HepG2 (cell line): ENCODE results near the gene ZNF341. TPM values are rescaled to one million over a fixed set of nuclear protein-coding genes. Genes with fewer than 3 reads are reported as not detected.
A peak's percentile ranks its signal among the peaks of the same experiment; 100 is the strongest.

Experiments
- CCDC6 ChIP-seq: sonication (generic); formaldehyde crosslinking; IDR thresholded peaks from 2 replicates; pipeline ENCODE4 v1.8.1; 2022; ENCODE audit warnings: mild to moderate bottlenecking, missing genetic modification reagents, moderate library complexity
- FOXC1 ChIP-seq: sonication (generic); formaldehyde crosslinking; IDR thresholded peaks from 2 replicates; pipeline ENCODE4 v1.8.0; 2022; ENCODE audit warnings: mild to moderate bottlenecking, missing genetic modification reagents, borderline replicate concordance
- MXD3 ChIP-seq: IDR thresholded peaks from 2 replicates; pipeline ENCODE4 v1.6.1; 2016; ENCODE audit warnings: mild to moderate bottlenecking, missing biosample characterization, missing genetic modification reagents
- NFKBIZ ChIP-seq: IDR thresholded peaks from 2 replicates; pipeline ENCODE4 v1.6.1; 2018; ENCODE audit warnings: missing genetic modification reagents, missing compliant biosample characterization
- RELA ChIP-seq: sonication (generic); formaldehyde crosslinking; IDR thresholded peaks from 2 replicates; pipeline ENCODE4 v1.4.0; 2020; ENCODE audit warnings: missing genetic modification reagents
- SOX5 ChIP-seq: IDR thresholded peaks from 2 replicates; pipeline ENCODE4 v1.6.1; 2016; ENCODE audit warnings: borderline replicate concordance
- TSC22D2 ChIP-seq: sonication (generic); formaldehyde crosslinking; IDR thresholded peaks from 2 replicates; pipeline ENCODE4 v1.5.1; 2020; ENCODE audit warnings: missing genetic modification reagents, mild to moderate bottlenecking, borderline replicate concordance
- ZKSCAN8 ChIP-seq: IDR thresholded peaks from 2 replicates; pipeline ENCODE4 v1.6.1; 2016; ENCODE audit warnings: borderline replicate concordance, missing genetic modification reagents, missing compliant biosample characterization
- ZMYM2 ChIP-seq: sonication (generic); formaldehyde crosslinking; IDR thresholded peaks from 2 replicates; pipeline ENCODE4 v1.8.0; 2022; ENCODE audit warnings: mild to moderate bottlenecking, missing genetic modification reagents
- ZNF331 ChIP-seq: sonication (generic); formaldehyde crosslinking; IDR thresholded peaks from 2 replicates; pipeline ENCODE4 v1.4.0; 2020; ENCODE audit warnings: missing genetic modification reagents
- ZNF333 ChIP-seq: sonication (generic); formaldehyde crosslinking; IDR thresholded peaks from 2 replicates; pipeline ENCODE4 v1.4.0; 2020; ENCODE audit warnings: mild to moderate bottlenecking, missing genetic modification reagents, borderline replicate concordance
- ZNF883 ChIP-seq: sonication (generic); formaldehyde crosslinking; IDR thresholded peaks from 2 replicates; pipeline ENCODE4 v1.5.1; 2020; ENCODE audit warnings: mild to moderate bottlenecking, missing genetic modification reagents; ENCODE audit errors: not compliant biosample characterization
- polyA plus RNA-seq, 8 experiments: library from polyadenylated mRNA; depleted of rRNA in 3 of 8; stranded (reverse) in 7 of 8; unstranded in 1 of 8; fragments of >200 nt; fragmentation: Illumina TruSeq in 4 of 8; extraction: Trizol in 4 of 8; gene quantifications; 2 replicates each; pipeline versions ENCODE4 v1.2.1 to v1.2.3, GENCODE V29; 2011 to 2016; ENCODE audit warnings: low read depth in 4 of 8, missing spikeins in 1 of 8, mixed read lengths in 1 of 8; ENCODE audit not compliant: insufficient read depth in 1 of 8
- total RNA-seq, 5 experiments: library from RNA; depleted of rRNA; stranded (reverse); fragments of >200 nt; fragmentation: Illumina TruSeq; extraction: Trizol; gene quantifications; 2 replicates each; pipeline ENCODE4 v1.2.3, GENCODE V29; 2016; ENCODE audit warnings: low read depth in 1 of 5
- TF ChIP-seq, protein P1 (sequence below): sonication (generic); formaldehyde crosslinking; conservative IDR thresholded peaks from 2 replicates; pipeline ENCODE4 v1.4.0; 2020; ENCODE audit warnings: mild to moderate bottlenecking, missing genetic modification reagents, moderate library complexity
- TF ChIP-seq, protein P2 (sequence below): sonication (generic); formaldehyde crosslinking; IDR thresholded peaks from 2 replicates; pipeline ENCODE4 v1.5.1; 2020; ENCODE audit warnings: mild to moderate bottlenecking, missing genetic modification reagents, moderate library complexity
- TF ChIP-seq, protein P3 (sequence below): sonication (generic); formaldehyde crosslinking; IDR thresholded peaks from 2 replicates; pipeline ENCODE4 v1.9.0; 2021; ENCODE audit warnings: mild to moderate bottlenecking, missing genetic modification reagents
- TF ChIP-seq, protein P4 (sequence below): IDR thresholded peaks from 2 replicates; pipeline ENCODE4 v1.6.1; 2018; ENCODE audit warnings: missing genetic modification reagents, mild to moderate bottlenecking, missing compliant biosample characterization

The ZNF341 gene
- total and polyA plus RNA-seq, 2 of the 13 experiments (the other 11 are each of a cell fraction or from before 2014, with no cell fraction given), result 1.1 to 2.2 TPM

DNA sequence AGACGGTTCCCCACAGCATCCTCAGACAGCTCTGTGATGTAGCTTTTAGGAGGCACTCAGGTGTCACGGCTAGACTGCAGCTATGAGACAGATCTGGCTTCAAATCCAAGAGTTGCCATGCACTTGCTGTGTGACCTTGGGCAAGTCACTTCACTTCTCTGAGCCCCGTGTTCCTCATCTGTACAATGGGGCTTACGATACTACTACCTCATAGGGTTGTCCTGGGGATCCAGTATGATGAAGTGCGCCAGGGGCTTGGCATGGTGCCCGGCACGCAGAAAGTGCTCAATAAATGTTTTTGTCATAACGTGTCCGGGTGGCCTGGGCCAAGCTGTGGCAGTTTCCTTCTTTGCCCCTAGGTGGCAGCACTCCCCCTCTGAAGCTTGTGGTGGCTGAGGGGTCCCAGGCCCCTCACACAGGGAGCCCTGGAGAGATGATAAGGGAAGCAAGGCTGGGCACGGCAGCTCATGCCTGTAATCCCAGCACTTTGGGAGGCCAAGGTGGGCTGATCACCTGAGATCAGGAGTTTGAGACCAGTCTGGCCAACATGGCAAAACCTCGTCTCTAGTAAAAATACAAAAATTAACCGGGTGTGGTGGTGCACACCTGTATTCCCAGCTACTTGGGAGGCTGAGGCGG lies 60.3 kb downstream of the ZNF341 start (continued):
- TF ChIP-seq TSC22D2 (CRISPR knock-in tag) (peak; percentile 36; the same call in 1 of the 2 replicates), ZNF331 (CRISPR knock-in tag) (0 out of 2 replicates have a peak, but pooled peaks have one; percentile 13), FOXC1 (CRISPR knock-in tag) (0 out of 2 replicates have a peak, but pooled peaks have one; percentile 33), ZNF883 (CRISPR knock-in tag) (no peak), SOX5 (peak; percentile 31; the same call in 1 of the 2 replicates), ZKSCAN8 (CRISPR knock-in tag) (peak; percentile 97; the same call in 1 of the 2 replicates), NFKBIZ (CRISPR knock-in tag) (0 out of 2 replicates have a peak, but pooled peaks have one; percentile 32), RELA (CRISPR knock-in tag) (no peak), MXD3 (CRISPR knock-in tag) (peak; percentile 13), CCDC6 (CRISPR knock-in tag) (no peak), ZMYM2 (CRISPR knock-in tag) (0 out of 2 replicates have a peak, but pooled peaks have one; percentile 27), ZNF333 (CRISPR knock-in tag) (no peak)
- TF ChIP-seq, protein P1, sequence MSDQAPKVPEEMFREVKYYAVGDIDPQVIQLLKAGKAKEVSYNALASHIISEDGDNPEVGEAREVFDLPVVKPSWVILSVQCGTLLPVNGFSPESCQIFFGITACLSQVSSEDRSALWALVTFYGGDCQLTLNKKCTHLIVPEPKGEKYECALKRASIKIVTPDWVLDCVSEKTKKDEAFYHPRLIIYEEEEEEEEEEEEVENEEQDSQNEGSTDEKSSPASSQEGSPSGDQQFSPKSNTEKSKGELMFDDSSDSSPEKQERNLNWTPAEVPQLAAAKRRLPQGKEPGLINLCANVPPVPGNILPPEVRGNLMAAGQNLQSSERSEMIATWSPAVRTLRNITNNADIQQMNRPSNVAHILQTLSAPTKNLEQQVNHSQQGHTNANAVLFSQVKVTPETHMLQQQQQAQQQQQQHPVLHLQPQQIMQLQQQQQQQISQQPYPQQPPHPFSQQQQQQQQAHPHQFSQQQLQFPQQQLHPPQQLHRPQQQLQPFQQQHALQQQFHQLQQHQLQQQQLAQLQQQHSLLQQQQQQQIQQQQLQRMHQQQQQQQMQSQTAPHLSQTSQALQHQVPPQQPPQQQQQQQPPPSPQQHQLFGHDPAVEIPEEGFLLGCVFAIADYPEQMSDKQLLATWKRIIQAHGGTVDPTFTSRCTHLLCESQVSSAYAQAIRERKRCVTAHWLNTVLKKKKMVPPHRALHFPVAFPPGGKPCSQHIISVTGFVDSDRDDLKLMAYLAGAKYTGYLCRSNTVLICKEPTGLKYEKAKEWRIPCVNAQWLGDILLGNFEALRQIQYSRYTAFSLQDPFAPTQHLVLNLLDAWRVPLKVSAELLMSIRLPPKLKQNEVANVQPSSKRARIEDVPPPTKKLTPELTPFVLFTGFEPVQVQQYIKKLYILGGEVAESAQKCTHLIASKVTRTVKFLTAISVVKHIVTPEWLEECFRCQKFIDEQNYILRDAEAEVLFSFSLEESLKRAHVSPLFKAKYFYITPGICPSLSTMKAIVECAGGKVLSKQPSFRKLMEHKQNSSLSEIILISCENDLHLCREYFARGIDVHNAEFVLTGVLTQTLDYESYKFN (CRISPR knock-in tag), result 0 out of 2 replicates have a peak, but pooled peaks have one; percentile 17
- TF ChIP-seq, protein P2, sequence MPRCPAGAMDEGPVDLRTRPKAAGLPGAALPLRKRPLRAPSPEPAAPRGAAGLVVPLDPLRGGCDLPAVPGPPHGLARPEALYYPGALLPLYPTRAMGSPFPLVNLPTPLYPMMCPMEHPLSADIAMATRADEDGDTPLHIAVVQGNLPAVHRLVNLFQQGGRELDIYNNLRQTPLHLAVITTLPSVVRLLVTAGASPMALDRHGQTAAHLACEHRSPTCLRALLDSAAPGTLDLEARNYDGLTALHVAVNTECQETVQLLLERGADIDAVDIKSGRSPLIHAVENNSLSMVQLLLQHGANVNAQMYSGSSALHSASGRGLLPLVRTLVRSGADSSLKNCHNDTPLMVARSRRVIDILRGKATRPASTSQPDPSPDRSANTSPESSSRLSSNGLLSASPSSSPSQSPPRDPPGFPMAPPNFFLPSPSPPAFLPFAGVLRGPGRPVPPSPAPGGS (CRISPR knock-in tag), result no peak
- TF ChIP-seq, protein P3, sequence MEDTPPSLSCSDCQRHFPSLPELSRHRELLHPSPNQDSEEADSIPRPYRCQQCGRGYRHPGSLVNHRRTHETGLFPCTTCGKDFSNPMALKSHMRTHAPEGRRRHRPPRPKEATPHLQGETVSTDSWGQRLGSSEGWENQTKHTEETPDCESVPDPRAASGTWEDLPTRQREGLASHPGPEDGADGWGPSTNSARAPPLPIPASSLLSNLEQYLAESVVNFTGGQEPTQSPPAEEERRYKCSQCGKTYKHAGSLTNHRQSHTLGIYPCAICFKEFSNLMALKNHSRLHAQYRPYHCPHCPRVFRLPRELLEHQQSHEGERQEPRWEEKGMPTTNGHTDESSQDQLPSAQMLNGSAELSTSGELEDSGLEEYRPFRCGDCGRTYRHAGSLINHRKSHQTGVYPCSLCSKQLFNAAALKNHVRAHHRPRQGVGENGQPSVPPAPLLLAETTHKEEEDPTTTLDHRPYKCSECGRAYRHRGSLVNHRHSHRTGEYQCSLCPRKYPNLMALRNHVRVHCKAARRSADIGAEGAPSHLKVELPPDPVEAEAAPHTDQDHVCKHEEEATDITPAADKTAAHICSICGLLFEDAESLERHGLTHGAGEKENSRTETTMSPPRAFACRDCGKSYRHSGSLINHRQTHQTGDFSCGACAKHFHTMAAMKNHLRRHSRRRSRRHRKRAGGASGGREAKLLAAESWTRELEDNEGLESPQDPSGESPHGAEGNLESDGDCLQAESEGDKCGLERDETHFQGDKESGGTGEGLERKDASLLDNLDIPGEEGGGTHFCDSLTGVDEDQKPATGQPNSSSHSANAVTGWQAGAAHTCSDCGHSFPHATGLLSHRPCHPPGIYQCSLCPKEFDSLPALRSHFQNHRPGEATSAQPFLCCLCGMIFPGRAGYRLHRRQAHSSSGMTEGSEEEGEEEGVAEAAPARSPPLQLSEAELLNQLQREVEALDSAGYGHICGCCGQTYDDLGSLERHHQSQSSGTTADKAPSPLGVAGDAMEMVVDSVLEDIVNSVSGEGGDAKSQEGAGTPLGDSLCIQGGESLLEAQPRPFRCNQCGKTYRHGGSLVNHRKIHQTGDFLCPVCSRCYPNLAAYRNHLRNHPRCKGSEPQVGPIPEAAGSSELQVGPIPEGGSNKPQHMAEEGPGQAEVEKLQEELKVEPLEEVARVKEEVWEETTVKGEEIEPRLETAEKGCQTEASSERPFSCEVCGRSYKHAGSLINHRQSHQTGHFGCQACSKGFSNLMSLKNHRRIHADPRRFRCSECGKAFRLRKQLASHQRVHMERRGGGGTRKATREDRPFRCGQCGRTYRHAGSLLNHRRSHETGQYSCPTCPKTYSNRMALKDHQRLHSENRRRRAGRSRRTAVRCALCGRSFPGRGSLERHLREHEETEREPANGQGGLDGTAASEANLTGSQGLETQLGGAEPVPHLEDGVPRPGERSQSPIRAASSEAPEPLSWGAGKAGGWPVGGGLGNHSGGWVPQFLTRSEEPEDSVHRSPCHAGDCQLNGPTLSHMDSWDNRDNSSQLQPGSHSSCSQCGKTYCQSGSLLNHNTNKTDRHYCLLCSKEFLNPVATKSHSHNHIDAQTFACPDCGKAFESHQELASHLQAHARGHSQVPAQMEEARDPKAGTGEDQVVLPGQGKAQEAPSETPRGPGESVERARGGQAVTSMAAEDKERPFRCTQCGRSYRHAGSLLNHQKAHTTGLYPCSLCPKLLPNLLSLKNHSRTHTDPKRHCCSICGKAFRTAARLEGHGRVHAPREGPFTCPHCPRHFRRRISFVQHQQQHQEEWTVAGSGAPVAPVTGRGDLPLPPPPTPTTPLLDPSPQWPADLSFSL (CRISPR knock-in tag), result no peak
- TF ChIP-seq, protein P4, sequence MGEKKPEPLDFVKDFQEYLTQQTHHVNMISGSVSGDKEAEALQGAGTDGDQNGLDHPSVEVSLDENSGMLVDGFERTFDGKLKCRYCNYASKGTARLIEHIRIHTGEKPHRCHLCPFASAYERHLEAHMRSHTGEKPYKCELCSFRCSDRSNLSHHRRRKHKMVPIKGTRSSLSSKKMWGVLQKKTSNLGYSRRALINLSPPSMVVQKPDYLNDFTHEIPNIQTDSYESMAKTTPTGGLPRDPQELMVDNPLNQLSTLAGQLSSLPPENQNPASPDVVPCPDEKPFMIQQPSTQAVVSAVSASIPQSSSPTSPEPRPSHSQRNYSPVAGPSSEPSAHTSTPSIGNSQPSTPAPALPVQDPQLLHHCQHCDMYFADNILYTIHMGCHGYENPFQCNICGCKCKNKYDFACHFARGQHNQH (CRISPR knock-in tag), result peak; percentile 65; the same call in 1 of the 2 replicates
